DMS53 treated with DMSO at 0.1 percent for 48 hours (cell line): ENCODE data around the gene IPO9.

ENCODE experiments used
- DNase-seq: peaks from one replicate; lab custom pipeline; 2025; ENCODE audit not compliant: unreplicated experiment; lab: John Stamatoyannopoulos, UW

IPO9 gene

GRCh38 chr1:201828820-201829774 lies at the start of gene IPO9:
IPO9 (plus strand) TSS chr1:201829157; CDS start chr1:201829210, 53 bp downstream.
- peak; percentile 90 for DNase-seq

- no peak for DNase-seq
Observed at GRCh38 chr1:201779351-201779880, 49.5 kb upstream of the IPO9 start.

- DNase-seq = no peak
Observed at GRCh38 chr1:201780952-201781351, 48.0 kb upstream of the IPO9 start.

DNA sequence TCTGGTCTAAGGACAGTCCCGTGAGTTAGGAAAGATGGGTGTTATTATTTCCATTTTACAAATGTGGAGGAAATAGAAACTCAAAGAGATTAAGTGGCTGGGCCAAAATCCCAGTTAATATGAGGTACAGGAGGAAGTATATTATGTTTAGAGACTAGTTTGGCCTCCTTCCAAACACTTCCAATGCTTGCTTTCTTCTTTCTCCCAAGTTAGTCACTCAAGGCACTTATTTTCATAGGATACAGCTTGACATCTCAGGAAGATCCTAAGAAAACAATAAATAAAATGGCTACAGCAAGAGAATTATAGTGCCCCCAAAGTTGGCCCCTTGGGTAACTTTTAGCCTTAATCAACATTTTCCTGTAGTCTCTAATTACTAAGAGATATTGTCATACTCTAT lies 47.5 kb upstream of the IPO9 start:
- DNase-seq = no peak

DNA sequence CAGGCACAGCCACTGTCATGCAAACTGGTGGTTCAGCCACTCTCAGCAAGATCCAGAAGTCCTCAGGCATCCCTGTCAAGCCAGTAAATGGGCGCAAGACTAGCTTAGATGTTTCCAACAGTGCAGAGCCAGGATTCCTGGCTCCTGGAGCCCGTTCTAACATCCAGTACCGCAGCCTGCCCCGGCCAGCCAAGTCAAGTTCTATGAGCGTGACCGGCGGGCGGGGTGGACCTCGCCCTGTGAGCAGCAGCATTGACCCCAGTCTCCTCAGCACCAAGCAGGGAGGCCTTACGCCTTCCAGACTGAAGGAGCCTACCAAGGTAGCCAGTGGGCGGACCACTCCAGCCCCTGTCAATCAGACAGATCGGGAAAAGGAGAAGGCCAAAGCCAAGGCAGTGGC lies 46.6 kb upstream of the IPO9 start:
- no peak for DNase-seq

GRCh38 chr1:201783058-201783457 lies 45.9 kb upstream of the IPO9 start:
- DNase-seq = no peak

GRCh38 chr1:201783572-201783971 lies 45.4 kb upstream of the IPO9 start:
- no peak for DNase-seq

- no peak for DNase-seq
Observed at GRCh38 chr1:201785291-201785690, 43.7 kb upstream of the IPO9 start.

GRCh38 chr1:201786824-201787223 lies 42.1 kb upstream of the IPO9 start:
- DNase-seq = no peak

- DNase-seq = no peak
Observed at GRCh38 chr1:201788296-201788695, 40.7 kb upstream of the IPO9 start.

DNA sequence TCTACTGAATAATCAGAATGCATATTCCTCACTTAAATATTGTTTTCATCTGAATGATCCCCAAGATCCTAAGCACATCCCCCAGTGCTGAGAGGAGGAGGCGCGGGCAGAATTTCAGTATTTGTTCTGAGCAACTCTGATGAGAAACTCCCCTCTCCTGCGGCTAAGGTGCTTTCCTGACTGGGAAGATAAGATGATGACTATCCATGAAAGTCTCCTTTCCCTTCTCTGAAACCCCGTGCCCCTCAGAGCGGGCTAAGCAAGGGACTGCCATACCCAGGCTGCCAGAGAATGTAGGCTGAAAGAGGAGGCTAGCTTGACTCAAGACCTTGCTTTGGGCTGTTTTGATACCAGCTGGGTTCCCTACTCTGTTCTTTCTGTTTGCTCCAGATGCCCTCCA lies 39.7 kb upstream of the IPO9 start:
- no peak for DNase-seq

GRCh38 chr1:201790261-201790660 lies 38.7 kb upstream of the IPO9 start:
- DNase-seq = no peak

- no peak for DNase-seq
Observed at GRCh38 chr1:201791051-201791778, 37.7 kb upstream of the IPO9 start.

GRCh38 chr1:201791779-201792173 lies 37.2 kb upstream of the IPO9 start:
- DNase-seq = no peak

GRCh38 chr1:201792534-201793305 lies 36.2 kb upstream of the IPO9 start:
- DNase-seq = peak; percentile 88

GRCh38 chr1:201793306-201793925 lies 35.5 kb upstream of the IPO9 start:
- no peak for DNase-seq

GRCh38 chr1:201795066-201795465 lies 33.9 kb upstream of the IPO9 start:
- no peak for DNase-seq

DNA sequence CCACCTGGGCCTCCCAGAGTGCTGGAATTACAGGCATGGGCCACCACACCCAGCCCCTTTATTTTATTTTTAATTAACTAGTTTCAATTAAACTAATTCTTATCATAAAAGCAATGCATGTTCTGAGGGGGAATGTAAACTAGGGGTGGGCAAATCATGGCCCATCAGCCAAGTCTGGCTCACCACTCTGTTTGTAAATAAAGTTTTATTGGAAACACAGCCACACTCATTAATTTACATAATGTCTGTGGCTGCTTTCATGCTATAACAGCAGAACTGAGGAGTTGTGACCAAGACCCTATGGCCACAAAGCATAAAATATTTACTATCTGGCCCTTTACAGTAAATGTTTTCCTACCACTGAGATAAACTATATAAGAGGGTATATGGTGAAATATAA lies 28.7 kb upstream of the IPO9 start:
- no peak for DNase-seq

DNA sequence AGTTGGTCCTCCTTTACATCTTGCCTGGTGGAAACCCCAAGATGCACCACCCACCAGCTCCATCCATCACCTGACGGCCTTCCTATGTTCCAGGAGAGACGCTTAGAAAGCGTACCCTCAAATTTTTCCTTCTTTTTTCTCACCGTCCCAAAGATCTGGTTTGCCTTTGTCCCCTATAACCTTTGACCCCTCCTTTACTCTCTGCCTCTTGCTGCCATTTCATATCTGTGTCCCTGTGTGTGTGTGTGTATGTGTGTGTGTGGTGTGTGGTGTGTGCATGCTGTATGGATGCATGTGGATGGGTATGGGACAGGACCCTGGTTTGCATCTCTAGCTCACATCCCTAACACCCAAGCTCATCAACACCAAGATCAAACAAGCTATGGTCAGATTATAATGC lies 22.2 kb upstream of the IPO9 start:
- no peak for DNase-seq

- DNase-seq = no peak
Observed at GRCh38 chr1:201807958-201808632, 20.9 kb upstream of the IPO9 start.
